ENCODE measurements around the gene NSUN4.

DNA sequence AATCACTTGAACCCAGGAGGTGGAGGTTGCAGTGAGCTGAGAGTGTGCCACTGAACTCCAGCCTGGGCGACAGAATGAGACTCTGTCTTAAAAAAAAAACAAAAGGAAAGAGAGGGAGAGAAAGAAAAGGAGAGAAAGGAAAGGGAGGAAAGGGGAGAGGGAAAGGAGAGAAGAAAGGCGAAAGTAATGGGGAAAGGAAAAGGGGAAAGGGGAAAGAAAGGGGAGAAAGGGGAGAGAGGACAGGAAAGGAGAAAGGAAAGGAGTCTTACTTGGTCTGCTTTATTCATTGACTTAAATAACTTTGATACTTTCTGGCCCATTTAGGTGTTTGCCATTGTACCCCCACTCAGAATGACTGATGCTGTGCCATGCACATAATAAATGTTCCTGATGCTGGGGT lies 11.8 kb downstream of the NSUN4 start:
- TF ChIP-seq, protein P1, sequence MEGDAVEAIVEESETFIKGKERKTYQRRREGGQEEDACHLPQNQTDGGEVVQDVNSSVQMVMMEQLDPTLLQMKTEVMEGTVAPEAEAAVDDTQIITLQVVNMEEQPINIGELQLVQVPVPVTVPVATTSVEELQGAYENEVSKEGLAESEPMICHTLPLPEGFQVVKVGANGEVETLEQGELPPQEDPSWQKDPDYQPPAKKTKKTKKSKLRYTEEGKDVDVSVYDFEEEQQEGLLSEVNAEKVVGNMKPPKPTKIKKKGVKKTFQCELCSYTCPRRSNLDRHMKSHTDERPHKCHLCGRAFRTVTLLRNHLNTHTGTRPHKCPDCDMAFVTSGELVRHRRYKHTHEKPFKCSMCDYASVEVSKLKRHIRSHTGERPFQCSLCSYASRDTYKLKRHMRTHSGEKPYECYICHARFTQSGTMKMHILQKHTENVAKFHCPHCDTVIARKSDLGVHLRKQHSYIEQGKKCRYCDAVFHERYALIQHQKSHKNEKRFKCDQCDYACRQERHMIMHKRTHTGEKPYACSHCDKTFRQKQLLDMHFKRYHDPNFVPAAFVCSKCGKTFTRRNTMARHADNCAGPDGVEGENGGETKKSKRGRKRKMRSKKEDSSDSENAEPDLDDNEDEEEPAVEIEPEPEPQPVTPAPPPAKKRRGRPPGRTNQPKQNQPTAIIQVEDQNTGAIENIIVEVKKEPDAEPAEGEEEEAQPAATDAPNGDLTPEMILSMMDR (IDR thresholded peaks at IDR 0.05 in 8 of 11, conservative IDR thresholded peaks at IDR 0.05 in 3 of 11) = no peak
- no peak for TF ChIP-seq POLR2AphosphoS5 (IDR thresholded peaks at IDR 0.05)
- TF ChIP-seq POLR2A (IDR thresholded peaks at IDR 0.05) = no peak

Measured in spleen (tissue), 7 donors.